DMS79 (cell line): ENCODE measurements around the gene MINDY1.

ENCODE experiments used
- DNase-seq: peaks from one replicate; lab custom pipeline; 2025; lab: John Stamatoyannopoulos, UW

The MINDY1 gene

GRCh38 chr1:150985179-150985825 is 21.4 kb downstream of the MINDY1 start:
- no peak for DNase-seq

GRCh38 chr1:150981805-150982712 is 24.6 kb downstream of the MINDY1 start, which contains the start of gene ANXA9:
ANXA9 (plus strand) TSS chr1:150982292; CDS start chr1:150983106, 814 bp downstream.
- DNase-seq: no peak

GRCh38 chr1:150981177-150981804 is 25.4 kb downstream of the MINDY1 start:
- DNase-seq: peak; percentile 79

- peak; percentile 75 for DNase-seq
These were observed 27.3 kb downstream of the MINDY1 start for GRCh38 chr1:150979092-150980056.

- DNase-seq: no peak
These were observed 29.6 kb downstream of the MINDY1 start for GRCh38 chr1:150976879-150977694.

GRCh38 chr1:150976401-150976821 is 30.3 kb downstream of the MINDY1 start:
- DNase-seq: no peak

- peak; percentile 55 for DNase-seq
These were observed 31.9 kb downstream of the MINDY1 start, which contains the start of gene CERS2 for GRCh38 chr1:150974580-150975478. CERS2 (minus strand) TSS chr1:150974835; CDS start chr1:150969090, 5,745 bp downstream.

GRCh38 chr1:150973836-150974579 is 32.7 kb downstream of the MINDY1 start:
- DNase-seq: peak; percentile 18

GRCh38 chr1:150973258-150973835 is 33.4 kb downstream of the MINDY1 start:
- DNase-seq: no peak

GRCh38 chr1:150972417-150972940 is 34.2 kb downstream of the MINDY1 start:
- DNase-seq: no peak

GRCh38 chr1:150971583-150972416 is 34.9 kb downstream of the MINDY1 start:
- no peak for DNase-seq

- no peak for DNase-seq
These were observed 35.7 kb downstream of the MINDY1 start for GRCh38 chr1:150970808-150971582.

- DNase-seq: no peak
These were observed 37.1 kb downstream of the MINDY1 start for GRCh38 chr1:150969626-150970025.

- DNase-seq: no peak
These were observed 38.2 kb downstream of the MINDY1 start for GRCh38 chr1:150968491-150968890.

- DNase-seq: no peak
These were observed 38.8 kb downstream of the MINDY1 start for GRCh38 chr1:150967936-150968335.

GRCh38 chr1:150966011-150966410 is 40.7 kb downstream of the MINDY1 start:
- DNase-seq: no peak
